HEK293 (cell line): ENCODE measurements around the gene MOB3C.

ENCODE experiments used
- CTCF ChIA-PET: fragments of 350-600 bp; formaldehyde crosslinking; extraction: SDS; loops from one replicate; lab custom pipeline; 2021; ENCODE audit warnings: antibody characterized with exemption; lab: Yijun Ruan, JAX
- POLR2A ChIA-PET: fragments of 300-600 bp; formaldehyde crosslinking; extraction: SDS; loops from one replicate; lab custom pipeline; 2020; ENCODE audit warnings: antibody characterized with exemption, inconsistent platforms; lab: Yijun Ruan, JAX
- H3K27ac ChIP-seq: fragments of 200-500 bp; sonication (Bioruptor generic); 2 replicates; pipeline ENCODE4 v1.5.1; 2014; ENCODE audit warnings: low read depth, low read length, control low read depth, inconsistent platforms; ENCODE audit errors: extremely low read depth
- H3K36me3 ChIP-seq, 2 experiments: fragments of 200-500 bp in 1 of 2; sonication (Bioruptor generic) in 1 of 2; 1 replicate in 1 of 2; 2 replicates in 1 of 2; pipeline ENCODE4 v1.5.1; 2014 to 2017; ENCODE audit warnings: inconsistent platforms in 2 of 2, low read length in 2 of 2; ENCODE audit not compliant: control insufficient read depth in 2 of 2, insufficient read depth in 1 of 2
- H3K4me1 ChIP-seq: fragments of 200-500 bp; sonication (Bioruptor generic); 2 replicates; pipeline ENCODE4 v1.5.1; 2014; ENCODE audit warnings: mild to moderate bottlenecking, low read length, inconsistent platforms; ENCODE audit not compliant: control insufficient read depth, insufficient read depth
- H3K4me3 ChIP-seq: 2 replicates; pipeline ENCODE4 v1.5.1; 2011; ENCODE audit warnings: low read depth, mild to moderate bottlenecking, control low read depth, low read length, moderate library complexity
- H3K9me3 ChIP-seq: fragments of 200-500 bp; sonication (Bioruptor generic); 2 replicates; pipeline ENCODE4 v1.5.1; 2014; ENCODE audit warnings: low read depth, low read length, inconsistent platforms; ENCODE audit not compliant: control insufficient read depth, insufficient read depth
- HOXA7 ChIP-seq: sonication (generic); formaldehyde crosslinking; IDR thresholded peaks from 2 replicates; pipeline ENCODE4 v1.8.1; 2022; ENCODE audit warnings: missing genetic modification reagents, borderline replicate concordance
- OVOL3 ChIP-seq: fragments of 450-650 bp; formaldehyde crosslinking; IDR thresholded peaks from 2 replicates; pipeline ENCODE4 v1.5.1; 2016; ENCODE audit warnings: missing biosample characterization, missing genetic modification characterization
- PRDM6 ChIP-seq: fragments of 450-650 bp; formaldehyde crosslinking; IDR thresholded peaks from 2 replicates; pipeline ENCODE4 v1.5.1; 2017; ENCODE audit warnings: missing biosample characterization, missing genetic modification characterization
- REPIN1 ChIP-seq: fragments of 450-650 bp; formaldehyde crosslinking; IDR thresholded peaks from 2 replicates; pipeline ENCODE4 v1.5.1; 2017; ENCODE audit warnings: missing biosample characterization, missing genetic modification characterization, low read depth
- TSHZ1 ChIP-seq: fragments of 450-650 bp; formaldehyde crosslinking; IDR thresholded peaks from 2 replicates; pipeline ENCODE4 v1.5.1; 2016; ENCODE audit warnings: missing biosample characterization, missing genetic modification characterization, borderline replicate concordance
- ZIC2 ChIP-seq: fragments of 450-650 bp; formaldehyde crosslinking; IDR thresholded peaks from 2 replicates; pipeline ENCODE4 v1.5.1; 2016; ENCODE audit warnings: missing biosample characterization, missing genetic modification characterization
- ZNF169 ChIP-seq: fragments of 450-650 bp; formaldehyde crosslinking; IDR thresholded peaks from 2 replicates; pipeline ENCODE4 v1.5.1; 2016; ENCODE audit warnings: missing biosample characterization, missing genetic modification characterization
- ZNF433 ChIP-seq: fragments of 450-650 bp; formaldehyde crosslinking; IDR thresholded peaks from 2 replicates; pipeline ENCODE4 v1.5.1; 2016; ENCODE audit warnings: missing biosample characterization, missing genetic modification characterization, low read depth
- ZNF518A ChIP-seq: fragments of 450-650 bp; formaldehyde crosslinking; conservative IDR thresholded peaks from 2 replicates; pipeline ENCODE4 v1.5.1; 2016; ENCODE audit warnings: low read depth, missing biosample characterization, missing genetic modification characterization
- ZNF610 ChIP-seq: fragments of 450-650 bp; formaldehyde crosslinking; IDR thresholded peaks from 2 replicates; pipeline ENCODE4 v1.5.1; 2016; ENCODE audit warnings: missing biosample characterization, missing genetic modification characterization, borderline replicate concordance

Gene MOB3C

GRCh38 chr1:46576596-46576995 is 40.0 kb downstream of the MOB3C start:
- Histone ChIP-seq H3K27ac (no peak overlapping the region), H3K4me3 (no peak overlapping the region), H3K9me3 (no peaks in the 10 kb centered on the region), H3K4me1 (peaks cover 4% of the 10 kb centered on the region; the same call in 1 of the 2 replicates), H3K36me3 (peaks cover 6 to 52% of the 10 kb centered on the region in 2 experiments; a peak in 2 of 3 replicates)
- no peak for TF ChIP-seq ZNF433 (tag by site-specific recombination)
- POLR2A ChIA-PET: interaction anchor here (1.2 kb wide), 1 partner anchor 14 kb away, joined by 3 read pairs; no protein-coding TSS in a partner anchor
- CTCF ChIA-PET: interaction anchor here (1.3 kb wide), 1 partner anchor 149 kb away, joined by 3 read pairs; no protein-coding TSS in a partner anchor

GRCh38 chr1:46575778-46576177 is 40.8 kb downstream of the MOB3C start:
- TF ChIP-seq ZNF169 (tag by site-specific recombination) (no peak), ZIC2 (0 out of 2 replicates have a peak, but pooled peaks have one; percentile 42)
- no peak overlapping the region for H3K27ac ChIP-seq
- CTCF ChIA-PET: interaction anchor here (0.5 to 1.0 kb wide), 3 partner anchors 43 to 440 kb away, joined by 3 read pairs; no protein-coding TSS in a partner anchor
- POLR2A ChIA-PET: interaction anchor here (1.2 kb wide), 1 partner anchor 15 kb away, joined by 3 read pairs; no protein-coding TSS in a partner anchor
- H3K4me1 ChIP-seq: peaks cover 4% of the 10 kb centered on the region; the same call in 1 of the 2 replicates
- no peaks in the 10 kb centered on the region for H3K9me3 ChIP-seq
- H3K4me3 ChIP-seq: no peak overlapping the region
- H3K36me3 ChIP-seq: peaks cover 0 to 47% of the 10 kb centered on the region in 2 experiments; a peak in 2 of 3 replicates

GRCh38 chr1:46575300-46575699 is 41.3 kb downstream of the MOB3C start:
- TF ChIP-seq HOXA7 (CRISPR knock-in tag): no peak
- TF ChIP-seq PRDM6 (tag by site-specific recombination): peak; percentile 60
- TF ChIP-seq, all 188 proteins: peak for 1
- H3K36me3 ChIP-seq: peaks cover 0 to 44% of the 10 kb centered on the region in 2 experiments; a peak in 1 of 3 replicates
- ChIA-PET POLR2A (interaction anchor here (1.2 kb wide), 1 partner anchor 15 kb away, joined by 3 read pairs; no protein-coding TSS in a partner anchor), CTCF (interaction anchor here (1.0 kb wide), 1 partner anchor 42 kb away, joined by 3 read pairs; no protein-coding TSS in a partner anchor)
- H3K4me3 ChIP-seq: no peak overlapping the region
- H3K9me3 ChIP-seq: no peaks in the 10 kb centered on the region
- H3K4me1 ChIP-seq: peaks cover 4% of the 10 kb centered on the region; the same call in 1 of the 2 replicates
- H3K27ac ChIP-seq: no peak overlapping the region

GRCh38 chr1:46571691-46572225 is 44.9 kb downstream of the MOB3C start:
- H3K36me3 ChIP-seq: peaks cover 0 to 40% of the 10 kb centered on the region in 2 experiments; a peak in 2 of 3 replicates
- CTCF ChIA-PET: interaction anchor here (0.6 to 1.2 kb wide), 4 partner anchors 8 to 263 kb away, joined by 3 read pairs; no protein-coding TSS in a partner anchor
- POLR2A ChIA-PET: no interaction called here
- TF ChIP-seq TSHZ1 (no peak), REPIN1 (no peak), ZNF610 (tag by site-specific recombination) (no peak), ZNF518A (tag by site-specific recombination) (no peak), OVOL3 (tag by site-specific recombination) (no peak)
- H3K9me3 ChIP-seq: no peaks in the 10 kb centered on the region
- H3K4me3 ChIP-seq: no peak overlapping the region
- H3K4me1 ChIP-seq: peaks cover 4% of the 10 kb centered on the region; the same call in 1 of the 2 replicates
- H3K27ac ChIP-seq: no peak overlapping the region
